ENCODE measurements around the gene TNNT2. TPM values are rescaled to one million over a fixed set of nuclear protein-coding genes. Genes with fewer than 3 reads are reported as not detected.
A peak's percentile ranks its signal among the peaks of the same experiment; 100 is the strongest.

TNNT2 gene
- 1,000 to 10,000 TPM in 1 of 10 donors, 100 to 1,000 TPM in 9; 594 to 1,015 (median 855) TPM for polyA plus RNA-seq (ENCODE audit: insufficient read length in 10 of 10)
- long read RNA-seq, donor 1, partial matches to known transcripts: 134 of 231 reads
- long read RNA-seq, donor 1, other reads (novel, unspliced or antisense): 95 of 231 reads
- long read RNA-seq, donor 2, partial matches to known transcripts: 165 of 233 reads
- long read RNA-seq, donor 2, other reads (novel, unspliced or antisense): 66 of 233 reads
- long read RNA-seq, donor 3: 0 reads
- long read RNA-seq, donor 4, partial matches to known transcripts: 53 of 98 reads
- long read RNA-seq, donor 4, other reads (novel, unspliced or antisense): 45 of 98 reads
- long read RNA-seq, donor 5, partial matches to known transcripts: 96 of 123 reads
- long read RNA-seq, donor 5, other reads (novel, unspliced or antisense): 25 of 123 reads
- long read RNA-seq, donor 6, partial matches to known transcripts: 141 of 205 reads
- long read RNA-seq, donor 6, other reads (novel, unspliced or antisense): 62 of 205 reads
- long read RNA-seq, donor 7, partial matches to known transcripts: 123 of 187 reads
- long read RNA-seq, donor 7, other reads (novel, unspliced or antisense): 61 of 187 reads
- long read RNA-seq, donor 8, partial matches to known transcripts: 83 of 97 reads
- long read RNA-seq, donor 8, other reads (novel, unspliced or antisense): 14 of 97 reads
- long read RNA-seq, donor 9, partial matches to known transcripts: 0 of 5 reads
- long read RNA-seq, donor 9, other reads (novel, unspliced or antisense): 5 of 5 reads

- DNase-seq: peak; percentile 49 to 72 (median 51)
Observed at GRCh38 chr1:201377611-201378092, at the start of gene TNNT2. TNNT2 (minus strand) TSS chr1:201377680; CDS start chr1:201373254, 4,426 bp downstream.

- peak; percentile 52 to 63 (median 57) for DNase-seq
Observed at GRCh38 chr1:201426479-201427310, 49.2 kb upstream of the TNNT2 start.

- DNase-seq: no peak
Observed at GRCh38 chr1:201424146-201424545, 46.7 kb upstream of the TNNT2 start.

GRCh38 chr1:201423655-201424054 is 46.2 kb upstream of the TNNT2 start:
- DNase-seq: no peak

- no peak for DNase-seq
Observed at GRCh38 chr1:201422436-201423030, 45.1 kb upstream of the TNNT2 start.

- no peak for DNase-seq
Observed at GRCh38 chr1:201422026-201422425, 44.5 kb upstream of the TNNT2 start.

GRCh38 chr1:201421041-201421440 is 43.6 kb upstream of the TNNT2 start:
- DNase-seq: no peak

- DNase-seq: no peak
Observed at GRCh38 chr1:201420608-201421002, 43.1 kb upstream of the TNNT2 start.

- DNase-seq: peak; percentile 52 to 67 (median 56)
Observed at GRCh38 chr1:201419746-201420607, 42.5 kb upstream of the TNNT2 start.

GRCh38 chr1:201419256-201419655 is 41.8 kb upstream of the TNNT2 start:
- no peak for DNase-seq

GRCh38 chr1:201418461-201418860 is 41.0 kb upstream of the TNNT2 start:
- DNase-seq: no peak

GRCh38 chr1:201414051-201414738 is 36.7 kb upstream of the TNNT2 start:
- no peak for DNase-seq

GRCh38 chr1:201411292-201411691 is 33.8 kb upstream of the TNNT2 start:
- no peak for DNase-seq

- no peak for DNase-seq
Observed at GRCh38 chr1:201409440-201409839, 32.0 kb upstream of the TNNT2 start.

- no peak for DNase-seq
Observed at GRCh38 chr1:201408834-201409200, 31.3 kb upstream of the TNNT2 start.

- peak; percentile 64 to 83 (median 76) for DNase-seq
Observed at GRCh38 chr1:201408176-201408833, 30.8 kb upstream of the TNNT2 start.

- no peak for DNase-seq
Observed at GRCh38 chr1:201406831-201407406, 29.4 kb upstream of the TNNT2 start.

- no peak for DNase-seq
Observed at GRCh38 chr1:201405484-201405831, 28.0 kb upstream of the TNNT2 start.
